ENCODE results near the gene IFIT1B.

DNA sequence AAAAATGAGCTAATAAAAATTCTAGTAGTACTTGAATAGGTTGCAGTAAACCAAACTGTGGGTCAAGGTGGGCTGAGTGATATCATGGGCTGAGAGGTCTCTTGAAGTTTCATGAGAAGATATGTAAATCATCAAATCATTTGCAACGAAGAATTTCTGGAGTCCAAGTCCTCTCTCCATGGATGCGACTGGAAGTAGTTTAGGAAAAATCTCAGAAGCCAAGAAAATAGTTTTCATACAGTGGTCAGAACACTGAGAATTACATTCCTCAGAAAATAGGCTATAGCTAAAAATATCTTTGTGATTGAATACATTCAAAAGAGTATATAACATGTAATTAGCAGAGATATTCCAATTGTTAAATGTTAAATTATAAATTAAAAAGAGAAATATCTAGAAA lies 10.9 kb downstream of the IFIT1B start:
- TF ChIP-seq, protein P1, sequence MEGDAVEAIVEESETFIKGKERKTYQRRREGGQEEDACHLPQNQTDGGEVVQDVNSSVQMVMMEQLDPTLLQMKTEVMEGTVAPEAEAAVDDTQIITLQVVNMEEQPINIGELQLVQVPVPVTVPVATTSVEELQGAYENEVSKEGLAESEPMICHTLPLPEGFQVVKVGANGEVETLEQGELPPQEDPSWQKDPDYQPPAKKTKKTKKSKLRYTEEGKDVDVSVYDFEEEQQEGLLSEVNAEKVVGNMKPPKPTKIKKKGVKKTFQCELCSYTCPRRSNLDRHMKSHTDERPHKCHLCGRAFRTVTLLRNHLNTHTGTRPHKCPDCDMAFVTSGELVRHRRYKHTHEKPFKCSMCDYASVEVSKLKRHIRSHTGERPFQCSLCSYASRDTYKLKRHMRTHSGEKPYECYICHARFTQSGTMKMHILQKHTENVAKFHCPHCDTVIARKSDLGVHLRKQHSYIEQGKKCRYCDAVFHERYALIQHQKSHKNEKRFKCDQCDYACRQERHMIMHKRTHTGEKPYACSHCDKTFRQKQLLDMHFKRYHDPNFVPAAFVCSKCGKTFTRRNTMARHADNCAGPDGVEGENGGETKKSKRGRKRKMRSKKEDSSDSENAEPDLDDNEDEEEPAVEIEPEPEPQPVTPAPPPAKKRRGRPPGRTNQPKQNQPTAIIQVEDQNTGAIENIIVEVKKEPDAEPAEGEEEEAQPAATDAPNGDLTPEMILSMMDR (conservative IDR thresholded peaks at IDR 0.05): no peak
- TF ChIP-seq EZH2 (IDR thresholded peaks at IDR 0.05; ENCODE audit: low read depth): no peak

All from PC-9 (cell line).